COLO668 (cell line): ENCODE measurements around the gene PTPRT.
A peak's percentile ranks its signal among the peaks of the same experiment; 100 is the strongest.

Experiments
- DNase-seq: peaks from one replicate; lab custom pipeline; 2025; ENCODE audit not compliant: unreplicated experiment; lab: John Stamatoyannopoulos, UW

Gene PTPRT

GRCh38 chr20:42158272-42158671 is 1031.4 kb downstream of the PTPRT start:
- DNase-seq: no peak

GRCh38 chr20:42155586-42155985 is 1034.1 kb downstream of the PTPRT start:
- no peak for DNase-seq

GRCh38 chr20:42152575-42152974 is 1037.1 kb downstream of the PTPRT start:
- no peak for DNase-seq

DNA sequence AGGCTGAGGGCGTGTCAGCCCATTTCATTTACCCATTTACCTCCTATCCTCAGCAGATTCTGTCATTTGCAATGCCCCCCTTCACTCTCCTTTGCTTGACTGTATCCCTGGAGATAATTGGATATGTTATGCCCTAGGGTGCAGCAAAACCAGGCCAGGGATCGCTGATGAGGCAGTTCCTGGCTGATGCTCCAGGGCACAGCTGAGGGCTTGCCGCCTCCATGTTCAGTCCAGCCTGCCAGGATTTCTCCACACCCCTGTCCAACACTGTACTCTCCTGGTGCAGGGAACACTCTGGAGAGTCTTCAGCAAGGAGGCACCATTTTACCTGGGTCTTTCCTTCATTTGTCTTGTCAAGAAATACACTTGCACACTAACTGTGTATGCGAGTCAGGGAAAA is 1039.5 kb downstream of the PTPRT start:
- no peak for DNase-seq

DNA sequence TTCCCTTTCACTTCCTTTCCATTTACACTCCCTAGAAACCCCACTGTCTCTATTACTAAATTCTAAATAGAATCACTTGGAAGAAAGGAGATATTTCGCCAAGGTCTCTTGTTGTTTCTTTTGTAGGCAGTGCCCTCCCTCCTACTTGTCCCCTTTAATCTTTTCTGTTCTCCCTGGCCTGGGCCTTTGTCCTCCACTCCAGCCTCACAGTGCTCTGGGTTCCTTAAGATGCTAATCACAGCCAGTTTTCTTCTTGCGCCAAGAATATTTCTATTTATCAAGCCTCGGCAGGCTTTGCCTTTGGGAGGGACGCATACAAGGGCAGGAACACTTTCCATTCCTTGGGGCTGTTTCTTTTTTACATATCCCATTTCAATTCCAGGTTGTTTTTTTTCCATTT is 1051.0 kb downstream of the PTPRT start:
- DNase-seq: no peak

DNA sequence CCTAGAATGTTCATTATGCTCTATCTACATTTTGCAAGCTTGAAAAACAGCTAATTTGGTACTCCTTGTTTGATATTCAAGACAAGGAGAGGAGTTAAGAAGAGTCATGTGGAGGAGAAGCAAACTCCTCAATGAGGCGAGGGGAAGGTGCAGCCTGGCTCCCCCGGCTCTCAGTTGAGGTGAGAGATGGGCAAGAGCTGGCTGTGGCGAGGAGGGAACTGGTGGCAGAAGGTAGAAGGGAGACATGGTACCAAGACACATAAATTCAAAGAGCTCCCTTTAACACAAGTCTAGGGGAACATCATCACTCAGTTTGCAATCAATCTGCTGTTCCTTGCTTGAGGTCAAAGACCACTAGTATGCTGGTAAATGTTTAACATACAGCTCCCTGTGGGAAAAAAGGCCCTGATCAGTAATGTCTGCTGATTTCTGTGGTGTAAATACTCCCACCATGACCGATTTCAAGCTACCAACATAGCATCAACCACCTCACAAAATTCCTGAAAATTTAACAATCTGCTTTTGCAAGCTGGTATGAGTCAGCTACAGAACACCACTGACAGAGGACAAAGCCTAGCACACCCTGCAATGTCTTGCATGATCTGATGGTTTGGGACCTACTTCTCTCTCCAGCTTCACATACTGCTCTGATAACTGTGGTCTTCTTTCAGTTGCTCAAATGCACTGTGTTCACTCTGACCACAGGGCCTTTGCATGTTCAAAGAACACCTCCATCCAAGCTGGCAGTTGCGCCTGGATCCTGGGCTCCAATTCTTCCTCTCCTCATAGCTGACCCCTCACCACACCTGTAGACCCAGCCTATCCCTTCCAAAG is 1055.2 kb downstream of the PTPRT start:
- DNase-seq: no peak

GRCh38 chr20:42130810-42131596 is 1058.7 kb downstream of the PTPRT start:
- DNase-seq: no peak

DNA sequence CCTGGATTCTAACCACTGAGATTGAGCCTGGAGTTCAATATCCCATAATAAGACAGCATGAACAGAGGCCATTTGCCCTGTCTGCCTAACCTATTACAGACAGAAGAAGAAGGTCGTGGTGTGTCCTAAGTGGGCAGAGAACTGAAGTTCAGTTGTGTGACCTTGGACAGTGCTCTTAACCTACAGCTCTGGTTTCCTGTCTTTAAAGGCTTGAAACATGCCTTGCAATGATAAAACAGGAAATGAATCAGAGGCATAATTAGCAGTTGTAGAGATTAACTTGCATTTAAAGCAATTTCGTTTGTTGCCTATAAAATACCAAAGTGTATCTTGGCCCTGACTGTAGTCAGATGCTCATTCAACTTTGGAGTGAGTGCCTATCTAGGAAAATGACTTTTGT is 1064.3 kb downstream of the PTPRT start:
- DNase-seq: no peak

DNA sequence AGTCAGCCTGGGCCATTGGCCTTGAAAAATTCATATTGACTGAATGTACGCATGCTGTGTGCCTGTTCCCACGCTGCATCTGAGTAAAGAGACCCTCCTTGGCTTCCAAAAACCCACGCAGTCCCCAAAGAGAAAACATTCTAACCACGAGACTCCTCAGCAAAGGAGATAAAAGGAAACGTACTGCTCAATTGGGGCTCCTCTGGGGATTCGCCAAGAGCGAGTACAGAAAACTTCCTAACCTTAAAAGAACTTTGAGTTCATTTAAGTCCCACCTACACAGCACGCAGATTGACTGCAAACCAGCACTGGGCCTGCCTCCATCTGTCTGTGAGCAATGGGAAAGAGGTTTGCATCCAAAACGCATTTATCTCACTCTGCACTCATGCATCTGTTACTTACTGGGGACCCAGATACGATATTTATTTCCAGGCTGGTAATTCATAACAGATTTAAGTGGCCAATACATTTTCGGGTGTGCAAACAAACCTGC is 1065.7 kb downstream of the PTPRT start:
- DNase-seq: no peak

GRCh38 chr20:42118409-42119125 is 1071.1 kb downstream of the PTPRT start:
- DNase-seq: no peak

GRCh38 chr20:42118001-42118400 is 1071.7 kb downstream of the PTPRT start:
- no peak for DNase-seq

- no peak for DNase-seq
Observed at GRCh38 chr20:42113236-42113635, 1076.5 kb downstream of the PTPRT start.

DNA sequence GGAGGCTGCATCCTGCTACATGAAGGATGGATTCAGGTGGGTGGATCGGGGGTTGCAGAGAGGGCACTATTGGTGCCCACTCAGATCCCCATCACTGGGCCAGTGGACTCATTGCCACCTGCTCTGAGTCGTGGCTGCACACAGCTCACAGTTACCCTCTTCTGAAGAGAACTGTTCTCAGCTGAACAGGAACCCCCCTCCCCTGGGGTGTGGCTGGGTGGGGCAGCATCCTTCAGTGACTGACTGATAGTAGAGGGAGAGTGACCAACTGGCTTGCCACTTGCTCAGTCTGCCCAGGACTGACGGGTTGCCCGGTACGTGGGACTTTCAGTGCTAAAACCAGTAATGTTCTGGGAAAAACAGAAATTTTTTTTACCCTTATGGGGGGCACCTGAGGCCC is 1077.5 kb downstream of the PTPRT start:
- DNase-seq: no peak

DNA sequence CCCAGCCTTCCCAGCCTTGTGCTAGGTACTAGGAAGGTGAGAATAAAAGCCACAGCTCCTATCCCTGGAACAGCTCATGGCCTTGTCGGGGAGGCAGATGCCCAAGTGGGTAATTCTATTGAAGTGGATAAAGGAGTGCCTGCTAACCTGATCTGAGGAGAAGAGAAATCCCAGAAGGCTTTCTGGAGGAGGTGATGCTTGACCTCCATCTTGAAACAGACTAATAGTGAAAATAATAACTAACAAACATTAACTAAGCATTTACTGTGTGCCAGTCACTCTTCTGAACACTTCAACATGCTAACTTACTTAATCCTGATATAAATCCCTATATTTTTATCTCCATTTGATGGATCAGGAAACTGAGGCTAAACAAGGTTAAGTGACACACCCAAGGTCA is 1078.4 kb downstream of the PTPRT start:
- no peak for DNase-seq

GRCh38 chr20:42110301-42110700 is 1079.4 kb downstream of the PTPRT start:
- DNase-seq: no peak

DNA sequence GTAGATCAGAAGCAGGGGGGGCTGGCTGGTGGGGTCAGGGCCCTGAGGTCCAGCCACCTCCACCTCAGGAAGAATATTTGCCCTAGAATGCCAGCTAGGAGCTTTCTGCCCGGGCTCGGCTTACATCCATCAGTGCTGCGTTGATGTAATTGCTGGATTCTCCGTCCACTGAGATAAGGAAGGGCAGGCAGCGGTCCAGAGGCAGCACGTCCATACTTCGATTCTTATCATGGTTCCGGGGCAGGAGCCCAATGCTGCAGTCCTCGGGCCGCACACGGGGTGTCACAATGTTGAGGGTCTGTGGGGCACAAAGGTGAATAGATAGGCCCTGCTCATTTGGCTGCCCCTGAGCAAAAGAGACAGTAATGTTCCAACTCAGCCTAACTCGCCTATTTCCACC is 1087.7 kb downstream of the PTPRT start:
- DNase-seq: no peak

GRCh38 chr20:42100137-42100704 is 1089.5 kb downstream of the PTPRT start:
- no peak for DNase-seq

GRCh38 chr20:42099101-42099500 is 1090.6 kb downstream of the PTPRT start:
- peak; percentile 59 for DNase-seq

DNA sequence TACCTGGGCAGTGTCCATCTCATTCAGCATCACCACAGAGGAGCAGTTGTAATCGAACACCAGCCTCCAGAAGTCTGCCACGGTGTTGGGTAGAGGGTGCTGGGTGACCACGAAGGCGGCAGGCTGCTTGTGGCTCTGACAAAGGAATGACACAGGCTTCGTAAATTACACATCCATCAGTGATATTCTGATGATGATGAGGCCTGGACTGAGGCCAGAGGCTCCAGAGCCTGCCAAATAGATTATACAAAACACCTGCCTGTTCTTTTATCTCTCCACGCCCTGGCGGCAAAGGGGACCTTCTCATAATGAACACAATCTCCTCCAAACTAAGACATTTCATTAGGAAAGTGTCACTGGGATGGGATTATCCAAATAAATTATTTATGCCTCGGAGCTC is 1091.3 kb downstream of the PTPRT start:
- peak; percentile 94 for DNase-seq

DNA sequence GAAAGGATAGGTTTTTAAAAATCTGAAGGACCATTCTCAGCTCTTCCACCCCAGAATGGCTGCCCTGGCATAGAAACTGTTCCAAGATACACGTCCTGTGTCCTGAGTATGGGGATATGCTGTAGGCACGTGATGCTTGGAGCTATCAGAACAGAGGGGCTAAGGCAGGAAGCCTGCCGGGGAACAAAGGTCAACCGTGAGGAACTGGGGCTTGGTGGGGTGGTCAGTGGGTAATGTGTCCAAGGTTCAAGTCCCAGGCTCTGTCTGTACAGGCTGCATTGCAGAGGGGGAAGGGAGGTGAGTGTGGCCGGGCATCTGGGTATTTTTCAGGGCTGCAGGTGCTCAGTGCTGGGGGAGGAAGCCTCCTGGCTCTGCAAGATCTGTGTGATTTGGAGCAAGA is 1092.0 kb downstream of the PTPRT start:
- peak; percentile 66 for DNase-seq

GRCh38 chr20:42095221-42095620 is 1094.5 kb downstream of the PTPRT start:
- DNase-seq: no peak
